Loucy (cell line): ENCODE results near the gene LHX2.

Experiments used
- EZH2phosphoT487 ChIP-seq: fragments of 200-600 bp; IDR thresholded peaks from 2 replicates; pipeline ENCODE4 v1.6.1; 2018; ENCODE audit warnings: antibody characterized with exemption, mild to moderate bottlenecking, moderate library complexity, borderline replicate concordance
- TF ChIP-seq, protein P1 (sequence below): fragments of 200-600 bp; sonication (generic); conservative IDR thresholded peaks from 2 replicates; pipeline ENCODE4 v1.5.1; 2014; ENCODE audit warnings: mild to moderate bottlenecking, antibody characterized with exemption, low read length

- TF ChIP-seq, protein P1, sequence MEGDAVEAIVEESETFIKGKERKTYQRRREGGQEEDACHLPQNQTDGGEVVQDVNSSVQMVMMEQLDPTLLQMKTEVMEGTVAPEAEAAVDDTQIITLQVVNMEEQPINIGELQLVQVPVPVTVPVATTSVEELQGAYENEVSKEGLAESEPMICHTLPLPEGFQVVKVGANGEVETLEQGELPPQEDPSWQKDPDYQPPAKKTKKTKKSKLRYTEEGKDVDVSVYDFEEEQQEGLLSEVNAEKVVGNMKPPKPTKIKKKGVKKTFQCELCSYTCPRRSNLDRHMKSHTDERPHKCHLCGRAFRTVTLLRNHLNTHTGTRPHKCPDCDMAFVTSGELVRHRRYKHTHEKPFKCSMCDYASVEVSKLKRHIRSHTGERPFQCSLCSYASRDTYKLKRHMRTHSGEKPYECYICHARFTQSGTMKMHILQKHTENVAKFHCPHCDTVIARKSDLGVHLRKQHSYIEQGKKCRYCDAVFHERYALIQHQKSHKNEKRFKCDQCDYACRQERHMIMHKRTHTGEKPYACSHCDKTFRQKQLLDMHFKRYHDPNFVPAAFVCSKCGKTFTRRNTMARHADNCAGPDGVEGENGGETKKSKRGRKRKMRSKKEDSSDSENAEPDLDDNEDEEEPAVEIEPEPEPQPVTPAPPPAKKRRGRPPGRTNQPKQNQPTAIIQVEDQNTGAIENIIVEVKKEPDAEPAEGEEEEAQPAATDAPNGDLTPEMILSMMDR = no peak
- no peak for TF ChIP-seq EZH2phosphoT487
These were observed 775 bp upstream of the LHX2 start for GRCh38 chr9:124010665-124011321.
